RWPE1 (cell line): ENCODE measurements around the gene VIL1.

Source experiments
- CTCF ChIA-PET: fragments of 350-600 bp; sonication (Branson Sonifier 250); formaldehyde crosslinking; extraction: SDS; loops from one replicate; lab custom pipeline; 2021; lab: Yijun Ruan, JAX
- POLR2A ChIA-PET: fragments of 400-600 bp; formaldehyde crosslinking; extraction: SDS; loops from one replicate; lab custom pipeline; 2020; ENCODE audit warnings: antibody characterized with exemption; ENCODE audit not compliant: low non-redundant PET; lab: Yijun Ruan, JAX
- DNase-seq: peaks from one replicate; pipeline ENCODE4 v3.0.0; 2012; ENCODE audit warnings: low spot score
- H3K27ac ChIP-seq: fragments of 450-650 bp; 2 replicates; pipeline ENCODE4 v1.5.1; 2017
- TF ChIP-seq, protein P1 (sequence below): fragments of 450-650 bp; conservative IDR thresholded peaks from 2 replicates; pipeline ENCODE4 v1.5.1; 2017; ENCODE audit warnings: low read depth, mild to moderate bottlenecking

The VIL1 gene

DNA sequence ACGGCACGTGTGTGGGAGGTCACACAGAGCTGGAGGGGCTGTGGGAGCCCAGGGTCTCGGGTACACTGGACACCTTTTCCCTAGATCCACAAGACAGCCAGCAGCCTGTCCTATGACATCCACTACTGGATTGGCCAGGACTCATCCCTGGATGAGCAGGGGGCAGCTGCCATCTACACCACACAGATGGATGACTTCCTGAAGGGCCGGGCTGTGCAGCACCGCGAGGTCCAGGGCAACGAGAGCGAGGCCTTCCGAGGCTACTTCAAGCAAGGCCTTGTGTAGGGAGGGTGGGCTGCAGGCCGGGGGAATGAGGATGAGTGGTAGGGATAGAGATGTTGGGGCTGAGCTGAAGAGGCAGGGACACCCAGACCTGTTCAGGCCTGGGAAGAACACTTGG lies 6.6 kb downstream of the VIL1 start:
- DNase-seq: no peak
- ChIA-PET CTCF (no interaction called here), POLR2A (no interaction called here)

DNA sequence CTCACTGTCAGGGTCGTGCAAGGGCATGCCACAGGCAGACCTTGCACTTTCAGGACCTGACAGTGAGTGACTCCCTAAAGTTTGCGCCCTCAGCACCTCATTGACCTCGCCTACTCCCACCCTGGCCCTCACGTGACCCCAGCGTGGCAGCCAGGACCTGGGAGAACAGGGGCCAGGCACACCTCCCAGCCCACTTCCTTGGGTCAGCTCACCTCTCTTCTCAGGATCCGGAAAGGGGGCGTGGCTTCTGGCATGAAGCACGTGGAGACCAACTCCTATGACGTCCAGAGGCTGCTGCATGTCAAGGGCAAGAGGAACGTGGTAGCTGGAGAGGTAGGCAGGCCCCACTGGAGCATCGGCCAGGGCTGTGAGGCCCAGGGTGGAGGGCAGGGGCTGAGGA lies 8.8 kb downstream of the VIL1 start:
- DNase-seq: no peak
- CTCF ChIA-PET: no interaction called here
- TF ChIP-seq, protein P1, sequence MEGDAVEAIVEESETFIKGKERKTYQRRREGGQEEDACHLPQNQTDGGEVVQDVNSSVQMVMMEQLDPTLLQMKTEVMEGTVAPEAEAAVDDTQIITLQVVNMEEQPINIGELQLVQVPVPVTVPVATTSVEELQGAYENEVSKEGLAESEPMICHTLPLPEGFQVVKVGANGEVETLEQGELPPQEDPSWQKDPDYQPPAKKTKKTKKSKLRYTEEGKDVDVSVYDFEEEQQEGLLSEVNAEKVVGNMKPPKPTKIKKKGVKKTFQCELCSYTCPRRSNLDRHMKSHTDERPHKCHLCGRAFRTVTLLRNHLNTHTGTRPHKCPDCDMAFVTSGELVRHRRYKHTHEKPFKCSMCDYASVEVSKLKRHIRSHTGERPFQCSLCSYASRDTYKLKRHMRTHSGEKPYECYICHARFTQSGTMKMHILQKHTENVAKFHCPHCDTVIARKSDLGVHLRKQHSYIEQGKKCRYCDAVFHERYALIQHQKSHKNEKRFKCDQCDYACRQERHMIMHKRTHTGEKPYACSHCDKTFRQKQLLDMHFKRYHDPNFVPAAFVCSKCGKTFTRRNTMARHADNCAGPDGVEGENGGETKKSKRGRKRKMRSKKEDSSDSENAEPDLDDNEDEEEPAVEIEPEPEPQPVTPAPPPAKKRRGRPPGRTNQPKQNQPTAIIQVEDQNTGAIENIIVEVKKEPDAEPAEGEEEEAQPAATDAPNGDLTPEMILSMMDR: no peak
- H3K27ac ChIP-seq: no peak overlapping the region
- POLR2A ChIA-PET: no interaction called here

More for the DNA sequence above, 6.6 kb downstream of the VIL1 start:
- H3K27ac ChIP-seq: no peak overlapping the region
- TF ChIP-seq, protein P1: no peak

DNA sequence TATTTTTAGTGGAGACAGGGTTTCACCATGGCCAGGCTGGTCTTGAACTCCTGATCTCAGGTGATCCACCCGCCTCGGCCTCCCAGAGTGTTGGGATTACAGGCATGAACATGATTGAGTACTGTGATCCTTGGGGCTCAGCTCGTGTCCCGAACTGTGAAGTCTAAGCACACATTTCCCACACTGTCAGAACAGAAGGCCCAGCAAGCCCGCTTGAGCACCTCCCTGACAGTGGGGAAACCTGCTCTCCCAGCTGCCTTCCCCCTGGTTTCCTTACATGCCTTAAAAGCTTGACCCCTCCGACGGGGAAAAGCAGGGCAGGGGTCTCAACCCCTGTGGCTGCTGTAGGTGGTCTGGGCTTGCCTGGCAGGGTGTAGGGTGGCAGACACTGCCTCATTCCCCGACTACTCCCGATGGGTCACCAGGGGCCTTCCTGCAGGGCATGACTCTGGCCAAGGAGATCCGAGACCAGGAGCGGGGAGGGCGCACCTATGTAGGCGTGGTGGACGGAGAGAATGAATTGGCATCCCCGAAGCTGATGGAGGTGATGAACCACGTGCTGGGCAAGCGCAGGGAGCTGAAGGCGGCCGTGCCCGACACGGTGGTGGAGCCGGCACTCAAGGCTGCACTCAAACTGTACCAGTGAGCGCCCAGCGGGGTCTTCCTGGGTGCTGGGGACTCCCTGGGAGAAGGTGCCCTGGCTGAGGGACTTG lies 10.1 kb downstream of the VIL1 start:
- TF ChIP-seq, protein P1: no peak
- ChIA-PET POLR2A (interaction anchor here (0.7 kb wide), 1 partner anchor 159 kb away, joined by 14 read pairs; the partner anchor contains the start of genes AAMP and PNKD), CTCF (interaction anchor here (1.1 kb wide), 1 partner anchor 51 kb away, joined by 3 read pairs; no protein-coding TSS in a partner anchor)
- no peak for DNase-seq
- no peak overlapping the region for H3K27ac ChIP-seq

DNA sequence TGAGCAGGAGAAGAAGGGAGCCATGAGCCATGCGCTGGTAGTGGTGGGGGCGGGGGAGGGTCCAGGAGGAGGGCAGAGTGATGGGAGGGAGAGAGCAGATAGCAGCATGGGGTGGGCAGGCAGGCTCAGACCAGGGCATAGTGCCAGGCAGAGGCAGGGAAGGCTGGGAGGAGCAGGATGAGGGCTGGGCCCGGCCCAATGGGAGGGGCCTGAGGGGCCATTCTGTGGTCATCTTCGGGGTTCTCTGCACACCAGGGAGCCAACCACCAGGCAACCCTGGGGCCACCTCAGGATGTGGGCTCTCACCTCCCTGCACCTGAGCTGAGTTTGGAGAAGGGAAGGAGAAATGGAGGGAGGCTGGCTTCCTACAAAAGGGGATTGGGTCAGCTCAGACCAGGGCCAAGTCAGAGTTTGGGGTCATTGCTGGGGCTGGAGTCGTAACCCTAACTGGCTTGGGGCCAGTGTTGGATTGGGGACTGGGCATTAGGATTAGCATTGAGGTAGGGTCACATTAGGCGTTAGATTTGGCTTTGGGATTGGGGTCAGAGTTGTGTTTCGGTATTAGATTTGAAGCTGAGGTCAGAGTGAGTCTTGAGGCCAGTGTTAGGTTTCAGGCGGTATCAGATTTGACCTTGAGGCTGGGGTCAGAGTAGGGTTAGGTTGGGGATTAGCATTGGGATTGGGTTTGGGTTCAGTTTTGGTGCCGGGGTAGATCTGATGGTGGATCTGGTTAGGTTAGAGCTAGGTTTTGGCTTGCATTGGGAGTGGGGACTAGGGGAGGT lies 11.2 kb downstream of the VIL1 start:
- TF ChIP-seq, protein P1: no peak
- DNase-seq: no peak
- no peak overlapping the region for H3K27ac ChIP-seq
- ChIA-PET POLR2A (interaction anchor here (0.7 kb wide), 1 partner anchor 160 kb away, joined by 14 read pairs; the partner anchor contains the start of genes AAMP and PNKD), CTCF (no interaction called here)

DNA sequence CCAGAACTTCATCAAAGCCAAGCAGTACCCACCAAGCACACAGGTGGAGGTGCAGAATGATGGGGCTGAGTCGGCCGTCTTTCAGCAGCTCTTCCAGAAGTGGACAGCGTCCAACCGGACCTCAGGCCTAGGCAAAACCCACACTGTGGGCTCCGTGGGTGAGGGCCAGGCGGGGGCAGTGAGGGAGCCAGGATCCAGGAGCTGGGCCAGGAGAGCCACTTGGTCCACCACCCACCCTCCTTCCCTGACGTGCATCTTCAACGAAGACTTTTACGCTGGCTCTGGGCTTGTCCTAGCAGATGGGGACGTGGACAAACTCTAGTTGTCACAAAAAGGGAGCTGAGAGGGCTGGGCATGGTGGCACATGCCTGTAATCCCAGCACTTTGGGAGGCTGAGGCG lies 11.8 kb downstream of the VIL1 start:
- no peak overlapping the region for H3K27ac ChIP-seq
- no peak for DNase-seq
- TF ChIP-seq, protein P1: no peak
- POLR2A ChIA-PET: no interaction called here
- CTCF ChIA-PET: interaction anchor here (0.6 kb wide), 1 partner anchor 63 kb away, joined by 3 read pairs; no protein-coding TSS in a partner anchor

DNA sequence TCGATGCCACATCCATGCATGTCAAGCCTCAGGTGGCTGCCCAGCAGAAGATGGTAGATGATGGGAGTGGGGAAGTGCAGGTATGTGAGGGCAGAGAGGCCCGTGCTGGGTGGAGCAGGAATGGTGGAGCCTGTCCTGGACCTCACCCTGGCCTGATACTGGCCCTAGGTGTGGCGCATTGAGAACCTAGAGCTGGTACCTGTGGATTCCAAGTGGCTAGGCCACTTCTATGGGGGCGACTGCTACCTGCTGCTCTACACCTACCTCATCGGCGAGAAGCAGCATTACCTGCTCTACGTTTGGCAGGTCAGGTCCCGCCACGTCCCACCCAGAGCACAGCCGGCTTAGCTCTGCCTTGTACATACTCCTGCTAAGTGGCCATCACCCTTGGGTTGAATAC lies 13.0 kb downstream of the VIL1 start:
- ChIA-PET CTCF (no interaction called here), POLR2A (no interaction called here)
- TF ChIP-seq, protein P1: no peak
- DNase-seq: no peak
- no peak overlapping the region for H3K27ac ChIP-seq
